Erythroblast (primary cell): Measurements from ENCODE around the gene RABEP1.

Experiments used
- DNase-seq, 2 experiments: peaks; one replicate each; lab custom pipeline; 2025; lab: John Stamatoyannopoulos, UW
- GATA1 ChIP-seq: IDR thresholded peaks from 2 replicates; pipeline ENCODE4 v1.6.1; 2011; ENCODE audit warnings: low read depth, mild to moderate bottlenecking, control low read depth, low read length, moderate library complexity
- POLR2A ChIP-seq: IDR thresholded peaks from 2 replicates; pipeline ENCODE4 v1.6.1; 2011; ENCODE audit warnings: mild to moderate bottlenecking, low read length

Gene RABEP1

GRCh38 chr17:5431949-5432556 is 150.0 kb downstream of the RABEP1 start:
- no peak for DNase-seq
- TF ChIP-seq POLR2A, result no peak

- TF ChIP-seq POLR2A, result no peak
- no peak for TF ChIP-seq GATA1
- no peak for DNase-seq
Observed at GRCh38 chr17:5434984-5435383, 152.9 kb downstream of the RABEP1 start.
